HG02840 (cell line): Measurements from ENCODE around the gene NOL12.
"Not testable (repeated sequence)": the region's sequence is repeated elsewhere in the genome, so short reads cannot be mapped to it uniquely, and the experiment has no call there.

Source experiments
- ATAC-seq: cut with Tn5 transposase; IDR thresholded peaks from one replicate; pipeline ENCODE4 v1.9.1; 2021; ENCODE audit warnings: mild to moderate bottlenecking, moderate library complexity, moderate number of reproducible peaks; ENCODE audit not compliant: unreplicated experiment, low FRiP score

The NOL12 gene, protein sequence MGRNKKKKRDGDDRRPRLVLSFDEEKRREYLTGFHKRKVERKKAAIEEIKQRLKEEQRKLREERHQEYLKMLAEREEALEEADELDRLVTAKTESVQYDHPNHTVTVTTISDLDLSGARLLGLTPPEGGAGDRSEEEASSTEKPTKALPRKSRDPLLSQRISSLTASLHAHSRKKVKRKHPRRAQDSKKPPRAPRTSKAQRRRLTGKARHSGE

DNA sequence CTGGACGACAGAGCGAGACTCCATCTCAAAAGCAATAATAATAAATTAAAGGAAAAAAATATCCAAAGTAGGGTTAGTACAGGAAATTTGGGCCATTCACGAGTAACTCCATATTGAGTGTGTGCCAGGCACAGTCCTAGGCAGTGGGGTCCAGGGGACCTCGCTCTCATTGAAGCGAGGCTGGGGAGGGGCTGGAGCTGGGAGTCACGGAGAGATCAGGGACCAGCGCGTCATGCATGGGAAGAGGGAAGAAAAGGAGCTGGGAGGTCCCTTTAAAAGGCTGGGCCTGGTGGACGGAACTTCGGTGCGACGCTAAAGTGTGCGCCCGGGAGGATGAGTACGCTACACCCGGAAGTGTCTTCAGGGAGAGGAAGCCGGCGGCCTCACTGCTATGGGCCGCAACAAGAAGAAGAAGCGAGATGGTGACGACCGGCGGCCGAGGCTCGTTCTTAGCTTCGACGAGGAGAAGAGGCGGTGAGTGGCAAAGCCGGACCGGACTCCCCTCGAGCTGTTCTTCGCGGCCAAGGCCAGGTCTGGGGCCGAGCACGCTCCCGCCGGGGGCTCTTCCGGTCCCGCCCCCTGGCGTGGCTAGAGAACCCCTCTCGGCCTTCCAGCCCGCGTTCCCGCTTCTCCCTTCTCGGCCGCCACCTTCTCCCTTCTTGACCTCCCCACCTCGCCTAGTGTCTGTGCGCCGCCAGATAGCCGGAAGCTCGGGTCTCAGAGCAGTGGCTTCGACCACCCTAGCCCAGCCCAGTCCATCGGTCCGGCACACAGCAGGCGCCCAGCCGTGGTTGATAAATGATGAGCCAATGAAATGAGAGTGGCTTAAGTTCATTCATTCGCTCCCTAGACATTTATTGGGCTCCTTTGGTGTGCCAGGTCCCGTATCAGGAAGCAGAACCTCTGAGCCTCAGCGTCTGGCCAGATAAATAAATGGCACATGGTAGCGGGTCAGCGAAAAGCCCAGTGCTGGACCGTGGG, at the start of gene NOL12:
Gene NOL12 (plus strand): TSS at position 342 of the 981 bp plus-strand sequence. CDS start 50 bp downstream, at position 392.
- ATAC-seq = peak; percentile 73

DNA sequence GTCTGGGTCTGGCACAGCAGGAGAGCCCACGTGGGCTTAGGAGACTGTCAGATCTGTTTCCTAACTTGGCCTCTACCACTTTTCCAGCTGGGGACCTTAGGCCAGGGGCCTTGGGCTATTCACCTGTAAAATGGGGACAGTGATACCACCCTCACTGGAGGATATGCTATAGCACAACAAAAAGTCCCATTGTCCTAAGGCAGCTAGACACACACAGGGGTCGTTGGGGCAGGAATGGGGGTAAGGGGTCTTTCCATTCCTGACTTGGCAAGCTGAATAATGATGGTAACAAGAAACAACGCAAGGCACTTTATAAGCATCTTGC, 49.2 kb upstream of the NOL12 start:
- no peak for ATAC-seq

DNA sequence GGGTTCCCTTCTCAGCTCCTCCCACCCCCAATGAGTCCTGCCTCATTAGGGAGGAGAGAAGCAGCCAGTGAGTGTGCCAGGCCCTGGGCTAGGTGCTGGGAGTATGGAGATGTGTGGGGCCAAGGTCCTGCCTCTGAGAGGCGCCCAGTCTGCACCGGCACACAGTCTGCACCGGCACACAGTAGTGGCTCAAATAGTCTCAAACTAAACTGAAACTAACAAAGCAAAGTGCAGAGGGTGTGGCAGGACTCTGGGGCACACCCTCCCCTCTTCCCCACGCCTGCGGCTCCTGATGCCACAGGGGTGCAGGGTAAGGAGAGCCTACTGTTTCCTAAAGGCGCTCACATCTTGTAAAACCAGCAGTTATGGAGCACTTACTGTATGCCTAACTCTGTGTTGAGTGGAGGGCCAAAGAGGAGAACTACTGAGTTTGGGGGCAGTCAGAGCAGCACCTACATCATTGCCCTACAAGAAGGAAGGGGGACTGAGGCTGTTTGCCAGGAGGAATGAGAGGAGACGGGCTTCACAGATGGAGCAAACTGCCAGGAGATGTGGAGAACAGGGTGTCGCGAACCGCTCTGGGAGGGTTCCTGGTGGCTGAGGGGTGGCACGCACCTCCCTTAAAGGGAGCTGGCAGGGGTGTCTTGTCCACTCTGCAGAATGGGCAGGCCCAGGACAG, 47.6 kb upstream of the NOL12 start:
- ATAC-seq = no peak

DNA sequence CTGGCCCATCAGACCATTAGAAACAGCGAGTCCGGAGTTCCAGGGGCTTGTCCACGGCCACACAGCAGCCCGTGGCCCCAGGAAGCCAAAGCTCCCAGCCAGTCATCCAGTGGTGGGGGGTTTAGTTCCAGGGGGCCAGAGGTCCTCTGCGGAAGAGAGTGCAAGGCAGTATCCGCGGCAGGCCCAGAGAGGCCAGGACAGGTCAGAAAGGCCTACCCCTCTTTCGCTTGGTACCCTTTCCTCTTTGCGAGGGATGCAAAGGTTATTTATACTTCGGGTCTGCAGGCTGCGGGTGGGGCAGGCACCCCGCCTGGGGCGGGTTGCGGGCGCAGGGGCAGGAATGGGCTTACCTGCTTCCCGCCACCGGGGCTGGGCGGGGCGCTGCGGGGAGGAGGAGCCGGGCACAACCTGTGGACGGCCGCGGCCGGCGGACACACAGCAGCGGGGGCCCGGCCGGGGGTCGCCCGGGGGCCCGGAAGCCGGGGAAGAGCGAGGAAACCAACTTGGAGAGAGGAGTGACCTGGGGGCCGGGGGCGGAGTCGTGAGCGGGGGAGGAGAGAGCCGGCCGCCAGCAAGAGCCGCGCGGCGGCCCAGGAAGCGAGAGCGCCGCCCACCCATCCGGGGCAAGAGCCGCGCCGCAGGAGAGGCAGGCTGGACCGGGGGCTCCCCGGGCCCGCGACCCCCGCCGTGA, 46.9 kb upstream of the NOL12 start, which contains the start of gene SH3BP1:
Gene SH3BP1 (plus strand): TSS at position 600 of the 691 bp plus-strand sequence. CDS start 119 bp downstream, outside the sequence.
- ATAC-seq = no peak

DNA sequence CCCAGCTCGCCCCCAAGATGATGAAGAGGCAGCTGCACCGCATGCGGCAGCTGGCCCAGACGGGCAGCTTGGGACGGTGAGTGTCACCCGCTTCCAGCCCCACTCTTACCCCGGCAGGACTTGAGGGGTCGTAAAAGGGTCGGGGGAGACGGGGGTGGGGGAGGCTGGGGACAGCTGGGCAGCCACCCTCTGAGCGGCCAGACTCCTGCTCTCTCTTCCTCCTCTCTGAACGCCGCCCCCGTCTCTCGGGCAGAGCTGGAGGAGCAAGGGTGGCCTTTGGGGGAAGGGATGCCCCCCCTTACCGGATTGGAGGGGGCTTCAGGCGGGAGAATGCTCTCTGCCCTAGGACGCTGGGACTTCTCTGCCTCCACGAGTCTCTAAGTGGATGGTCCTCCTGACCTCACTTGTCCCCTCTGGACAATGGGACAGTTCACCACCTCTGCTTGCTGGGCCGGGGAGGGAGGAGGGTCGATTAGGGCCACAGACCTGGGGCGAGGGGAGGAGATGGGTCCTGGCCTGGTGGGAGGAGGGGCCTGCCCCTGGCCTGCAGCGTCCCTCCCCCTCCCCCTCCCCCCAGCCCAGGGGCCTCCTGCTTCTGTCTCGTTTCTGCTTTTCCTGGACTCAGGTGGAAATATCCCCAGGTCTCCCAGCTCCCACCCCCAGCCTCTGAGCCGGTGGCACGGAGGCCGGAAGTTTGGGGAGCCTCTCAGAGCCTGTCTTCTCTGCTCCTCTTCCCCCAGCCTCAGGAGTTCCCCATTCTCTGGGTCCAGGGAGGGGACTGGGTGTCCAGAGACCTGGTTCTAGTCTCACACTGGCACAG, 46.2 kb upstream of the NOL12 start:
- no peak for ATAC-seq

DNA sequence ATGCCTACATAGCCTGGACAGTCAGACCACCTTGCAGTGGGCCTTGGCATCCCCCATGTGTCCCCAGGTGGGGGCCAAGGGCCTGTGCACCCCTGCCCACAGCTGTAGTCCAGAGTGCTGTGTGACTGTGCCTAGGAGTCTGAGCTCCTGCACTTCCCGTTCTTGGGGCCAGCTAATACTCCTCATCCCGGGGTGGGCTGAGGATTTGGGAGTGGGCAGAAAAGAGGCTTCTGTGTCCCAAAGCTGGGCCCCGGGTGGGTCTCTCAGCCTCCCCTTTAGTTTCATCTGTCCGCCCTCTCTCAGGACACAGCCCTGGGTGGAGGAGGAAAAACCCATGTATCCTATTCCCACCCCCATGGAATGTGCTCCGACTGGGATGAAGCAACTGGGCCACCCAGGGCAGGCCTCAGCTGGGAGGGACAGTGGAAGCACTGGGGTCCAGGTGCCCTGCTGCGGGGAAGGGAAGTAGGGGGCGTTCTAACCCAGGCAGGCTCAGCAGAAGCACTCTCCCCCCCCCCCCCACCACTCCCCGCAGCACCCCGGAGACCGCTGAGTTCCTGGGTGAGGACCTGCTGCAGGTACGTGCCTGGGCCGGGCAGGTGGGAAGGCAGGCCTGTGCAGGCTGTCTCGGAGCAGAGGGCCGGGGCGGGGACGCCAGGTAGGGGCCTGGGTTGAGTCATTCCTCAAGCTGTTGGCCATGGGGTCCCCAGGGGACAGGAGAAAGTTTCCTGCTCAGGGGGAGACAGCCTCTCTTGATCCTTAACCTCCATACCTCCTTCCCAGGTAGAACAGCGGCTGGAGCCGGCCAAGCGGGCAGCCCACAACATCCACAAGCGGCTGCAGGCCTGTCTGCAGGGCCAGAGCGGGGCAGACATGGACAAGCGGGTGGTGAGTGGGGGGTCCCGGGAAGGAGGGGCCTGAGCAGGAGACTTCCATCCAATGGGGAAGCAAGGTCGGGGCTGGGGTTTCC, 45.3 kb upstream of the NOL12 start:
- no peak for ATAC-seq

DNA sequence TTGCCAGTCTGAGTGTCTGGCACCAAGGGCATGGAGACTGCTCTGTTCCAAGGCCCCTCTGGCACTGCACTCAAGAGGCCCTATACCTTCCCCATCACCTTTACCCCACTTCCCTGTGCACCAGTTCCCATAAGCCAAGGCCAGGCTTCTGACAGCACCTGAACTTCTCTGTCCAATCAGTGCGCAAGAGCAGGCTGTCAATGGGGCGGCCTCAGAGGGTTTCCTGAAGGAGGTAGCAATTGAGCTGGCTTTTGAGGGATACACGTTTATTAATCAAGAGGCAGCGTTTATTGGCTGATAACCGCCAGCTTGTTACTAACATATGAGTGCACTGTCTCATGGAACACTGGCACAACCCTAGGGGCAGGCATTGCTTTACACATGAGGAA, 44.6 kb upstream of the NOL12 start:
- no peak for ATAC-seq

DNA sequence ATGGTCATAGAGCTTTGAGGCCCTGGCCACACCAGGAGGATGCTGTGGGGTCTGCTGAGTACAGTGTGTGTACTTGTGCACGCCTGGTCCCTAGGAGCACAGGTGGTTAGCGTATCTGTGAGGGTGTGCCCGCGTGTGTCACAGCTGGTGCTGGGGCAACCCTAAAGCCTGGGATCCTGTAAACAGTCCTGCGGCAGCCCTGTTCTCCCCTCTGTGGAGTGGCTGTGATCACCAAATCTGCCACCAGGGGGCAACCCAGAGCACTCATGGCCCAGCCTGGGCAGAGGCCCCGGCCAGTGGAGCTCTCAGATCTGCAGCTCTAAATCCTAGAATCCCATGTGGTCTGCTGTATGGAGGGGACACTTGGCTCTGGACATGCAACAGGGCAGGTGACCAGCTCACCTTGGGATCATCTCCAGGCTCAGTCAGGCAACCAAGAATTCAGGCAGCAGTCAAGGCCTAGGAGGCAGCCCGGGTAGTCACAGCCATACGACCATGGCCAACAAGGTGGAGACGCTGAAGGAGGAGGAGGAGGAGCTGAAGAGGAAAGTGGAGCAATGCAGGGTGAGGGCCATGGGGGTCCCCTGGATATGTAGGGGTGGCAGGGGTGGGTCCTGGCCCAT, 42.8 kb upstream of the NOL12 start:
- no peak for ATAC-seq

DNA sequence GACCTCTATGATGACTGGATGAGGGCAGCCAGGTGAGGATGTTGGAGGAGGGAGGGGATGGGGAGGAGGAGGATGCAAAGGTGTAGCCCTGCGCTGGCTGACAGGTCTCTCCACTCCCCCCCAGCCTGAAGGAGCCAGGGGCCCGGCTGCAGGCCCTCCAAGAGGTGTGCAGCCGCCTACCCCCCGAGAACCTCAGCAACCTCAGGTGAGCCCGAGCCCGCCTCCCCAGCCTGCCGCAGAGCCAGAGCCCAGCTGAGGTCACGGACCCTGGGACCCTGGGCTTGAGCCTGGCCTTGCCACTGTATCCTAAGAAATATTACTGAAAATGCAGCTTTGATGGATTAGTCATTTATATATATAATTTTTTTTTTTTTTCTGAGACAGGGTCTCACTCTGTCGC, 38.8 kb upstream of the NOL12 start:
- no peak for ATAC-seq

DNA sequence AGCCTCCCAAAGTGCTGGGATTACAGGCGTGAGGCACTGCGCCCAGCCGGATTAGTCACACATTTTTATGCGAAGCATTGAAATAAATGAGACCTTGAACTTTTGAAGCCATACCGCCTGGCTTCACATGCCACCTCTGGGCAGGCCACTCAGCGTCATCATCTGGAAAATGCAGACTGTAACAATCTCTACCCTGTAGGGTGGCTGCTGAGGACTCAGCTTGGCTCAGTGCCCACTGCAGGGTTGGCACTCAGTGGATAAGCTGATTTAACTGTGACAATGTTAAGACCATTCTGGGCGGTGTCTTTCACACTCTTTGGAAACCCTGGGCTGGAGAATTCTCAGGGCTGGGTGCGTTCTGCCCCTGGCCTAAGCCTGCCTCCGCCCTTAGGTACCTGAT, 38.2 kb upstream of the NOL12 start:
- ATAC-seq = no peak

DNA sequence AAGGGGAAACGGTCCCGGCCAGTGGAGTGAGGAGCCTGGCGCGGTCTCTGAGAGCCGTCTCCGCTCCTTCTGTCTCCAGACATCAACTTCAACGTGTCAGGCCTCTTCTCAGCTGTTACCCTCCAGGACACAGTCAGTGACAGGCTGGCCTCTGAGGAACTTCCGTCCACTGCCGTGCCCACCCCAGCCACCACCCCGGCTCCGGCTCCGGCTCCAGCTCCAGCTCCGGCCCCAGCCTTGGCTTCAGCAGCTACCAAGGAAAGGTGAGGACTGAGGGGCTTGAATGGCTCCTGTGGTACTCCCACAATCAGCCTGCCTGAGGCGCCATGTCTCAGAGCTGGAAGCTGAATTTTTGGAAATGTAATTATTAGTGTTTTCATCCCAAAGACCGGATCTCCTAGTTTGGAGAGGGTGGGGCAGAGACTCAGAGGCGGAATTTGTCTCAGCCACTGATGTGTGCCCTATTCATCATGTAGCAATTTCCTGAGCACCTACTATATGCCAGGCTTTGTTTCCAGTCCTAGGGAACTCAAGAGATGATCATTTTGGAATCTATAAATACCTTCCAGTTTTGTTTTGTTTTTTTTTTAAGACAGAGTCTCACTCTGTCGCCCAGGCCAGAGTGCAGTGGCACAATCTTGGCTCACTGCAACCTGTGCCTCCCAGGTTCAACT, 35.5 kb upstream of the NOL12 start:
- no peak for ATAC-seq

DNA sequence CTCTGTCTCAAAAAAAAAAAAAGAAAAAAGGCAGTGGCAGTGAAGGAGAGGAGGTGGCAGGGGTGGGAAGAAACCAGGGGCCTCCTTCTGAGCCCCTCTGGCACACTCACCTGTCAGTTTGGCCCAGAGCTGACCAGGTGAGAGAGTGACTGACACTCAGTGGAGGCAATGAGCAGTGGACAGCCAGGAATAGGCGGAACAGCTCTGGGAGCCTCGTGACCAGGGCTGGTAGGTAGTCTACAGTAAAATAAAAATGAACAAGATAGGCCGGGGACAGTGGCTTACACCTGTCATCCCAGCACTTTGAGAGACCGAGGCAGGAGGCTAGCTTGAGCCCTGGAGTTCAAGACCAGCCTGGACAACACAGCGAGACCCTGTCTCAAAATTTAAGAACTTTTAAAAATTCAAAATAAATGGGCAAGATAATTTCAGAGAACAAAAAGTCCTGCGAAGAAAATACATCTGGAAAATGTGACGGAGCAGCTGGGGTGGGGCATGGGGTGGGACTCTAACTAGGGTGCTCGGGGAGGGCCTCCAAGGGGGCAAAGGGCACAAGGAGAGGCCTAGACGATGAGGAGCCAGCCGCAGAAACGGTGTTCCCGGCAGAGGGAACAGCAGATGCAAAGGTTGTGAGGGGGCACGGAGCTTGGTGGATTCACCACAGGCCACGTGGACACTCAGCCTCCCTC, 31.4 kb upstream of the NOL12 start:
- no peak for ATAC-seq

DNA sequence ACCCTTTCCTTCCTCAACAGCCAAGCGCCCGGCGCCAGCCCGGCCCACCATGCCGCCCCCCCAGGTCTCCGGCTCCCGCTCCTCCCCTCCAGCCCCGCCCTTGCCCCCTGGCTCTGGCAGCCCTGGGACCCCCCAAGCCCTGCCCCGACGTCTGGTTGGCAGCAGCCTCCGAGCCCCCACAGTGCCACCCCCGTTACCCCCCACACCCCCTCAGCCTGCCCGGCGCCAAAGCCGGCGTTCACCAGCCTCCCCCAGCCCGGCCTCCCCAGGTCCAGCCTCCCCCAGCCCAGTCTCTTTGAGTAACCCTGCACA, 30.9 kb upstream of the NOL12 start:
- ATAC-seq = no peak

DNA sequence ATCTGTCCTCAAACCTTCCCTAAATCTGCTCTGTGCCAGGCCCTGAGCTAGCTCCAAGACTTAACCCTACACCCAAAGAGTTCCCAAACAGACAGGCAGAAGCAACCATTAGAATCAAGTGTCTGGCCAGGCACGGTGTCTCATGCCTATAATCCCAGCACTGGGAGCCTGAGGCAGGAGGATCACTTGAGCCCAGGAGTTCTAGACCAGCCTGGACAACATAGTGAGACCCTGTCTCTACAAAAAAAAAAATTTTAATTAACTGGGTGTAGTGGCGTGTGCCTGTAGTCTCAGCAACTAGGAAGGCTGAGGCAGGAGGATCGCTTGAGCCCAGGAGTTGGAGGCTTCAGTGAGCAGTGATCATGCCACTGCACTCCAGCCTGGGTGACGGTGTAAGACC, 29.6 kb upstream of the NOL12 start:
- not testable (repeated sequence) for ATAC-seq

DNA sequence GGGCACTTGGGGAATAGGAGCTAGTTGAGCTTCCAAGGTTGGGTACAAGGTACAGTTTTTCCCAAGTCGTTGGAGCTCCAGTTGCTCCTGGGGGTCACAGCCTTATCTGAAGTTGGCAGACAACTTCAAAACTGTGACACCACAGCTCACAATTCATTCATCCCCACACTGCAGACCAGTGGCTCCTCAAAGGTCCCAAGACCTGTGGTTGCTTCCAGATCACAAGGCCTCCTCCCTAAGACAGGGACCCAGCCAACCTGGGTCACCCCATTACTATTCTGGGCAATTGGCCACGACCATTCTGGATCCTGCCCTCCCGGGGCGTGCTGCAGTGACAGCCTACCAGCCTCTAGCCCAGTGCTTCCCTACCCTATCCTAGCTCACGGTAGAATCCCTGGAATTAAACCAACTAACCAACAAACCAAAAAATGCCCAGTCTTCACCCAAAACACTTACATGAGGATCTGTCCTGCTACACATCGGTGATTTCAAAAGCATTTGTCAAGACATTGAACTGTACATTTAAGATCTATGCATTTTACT, 28.5 kb upstream of the NOL12 start:
- no peak for ATAC-seq

DNA sequence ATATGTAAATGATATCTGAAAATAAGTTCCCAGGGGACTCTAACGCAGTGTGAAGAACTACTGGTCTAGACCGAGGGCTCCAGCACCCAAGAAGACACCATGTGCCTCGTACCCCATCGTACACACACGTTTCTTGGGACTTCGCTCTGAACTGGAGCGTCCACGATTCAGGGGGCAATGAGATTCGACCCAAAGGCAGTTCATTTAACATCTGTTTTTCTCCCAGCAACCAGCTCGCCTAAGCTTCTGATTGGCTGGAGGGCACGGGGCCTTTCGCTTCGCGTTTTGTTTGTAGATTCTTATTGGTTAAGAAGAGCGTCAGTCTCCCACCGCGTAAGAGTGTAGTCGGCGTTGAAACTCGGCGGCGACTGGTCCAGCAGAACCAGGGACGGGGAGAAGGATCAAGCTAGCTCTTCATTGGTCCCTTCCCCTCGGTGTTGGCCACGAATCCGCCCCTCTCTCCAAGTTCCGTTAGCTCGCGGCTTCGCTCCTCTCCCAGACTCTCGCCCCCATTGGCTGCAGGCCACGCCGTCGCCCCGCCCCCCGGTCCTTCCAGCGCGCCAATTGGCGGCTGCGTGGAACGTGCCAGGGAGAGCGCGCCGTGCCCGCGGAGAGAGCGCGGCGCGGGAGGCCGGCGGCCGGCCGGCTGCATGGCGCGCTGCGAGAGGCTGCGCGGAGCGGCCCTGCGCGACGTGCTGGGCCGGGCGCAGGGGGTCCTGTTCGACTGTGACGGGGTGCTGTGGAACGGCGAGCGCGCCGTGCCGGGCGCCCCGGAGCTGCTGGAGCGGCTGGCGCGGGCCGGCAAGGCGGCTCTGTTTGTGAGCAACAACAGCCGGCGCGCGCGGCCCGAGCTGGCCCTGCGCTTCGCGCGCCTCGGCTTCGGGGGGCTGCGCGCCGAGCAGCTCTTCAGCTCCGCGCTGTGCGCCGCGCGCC, 27.7 kb upstream of the NOL12 start, which contains the start of gene PDXP:
Gene PDXP (plus strand): TSS at position 591 of the 933 bp plus-strand sequence. CDS start 60 bp downstream, at position 651.
- peak; percentile 80 for ATAC-seq
